Fibroblast of lung (primary cell): ENCODE measurements around the gene TEDDM1. TPM values are rescaled to one million over a fixed set of nuclear protein-coding genes. Genes with fewer than 3 reads are reported as not detected.

ENCODE experiments used
- DNase-seq, 2 donors: peaks; one replicate each; pipeline versions ENCODE4 v3.0.0 to v3.0.0-alpha.2; 2010; ENCODE audit warnings: low read depth in 2 of 2
- H2AFZ ChIP-seq: 2 replicates; pipeline ENCODE4 v1.5.1; 2012; ENCODE audit warnings: low read length, control low read depth, inconsistent platforms
- H3K27ac ChIP-seq: 2 replicates; pipeline ENCODE4 v1.5.1; 2011; ENCODE audit warnings: low read length, control low read depth; ENCODE audit not compliant: insufficient read depth
- H3K27me3 ChIP-seq: 2 replicates; pipeline ENCODE4 v1.5.1; 2011; ENCODE audit warnings: mild to moderate bottlenecking, low read length; ENCODE audit not compliant: control insufficient read depth, insufficient read depth
- H3K36me3 ChIP-seq: 2 replicates; pipeline ENCODE4 v1.5.1; 2011; ENCODE audit warnings: low read length; ENCODE audit not compliant: control insufficient read depth, insufficient read depth
- H3K4me1 ChIP-seq: 2 replicates; pipeline ENCODE4 v1.5.1; 2011; ENCODE audit warnings: low read length; ENCODE audit not compliant: control insufficient read depth, insufficient read depth; ENCODE audit errors: extremely low read depth
- H3K4me2 ChIP-seq: 2 replicates; pipeline ENCODE4 v1.5.1; 2011; ENCODE audit warnings: low read length, control low read depth; ENCODE audit not compliant: insufficient read depth; ENCODE audit errors: extremely low read depth
- H3K4me3 ChIP-seq, 4 experiments: fragments of 200-600 bp in 1 of 4; sonication (generic) in 1 of 4; replicated peaks in 1 of 4; 2 replicates each; pipeline ENCODE4 v1.5.1; 2011 to 2016; ENCODE audit warnings: low read length in 4 of 4, low read depth in 3 of 4, mild to moderate bottlenecking in 3 of 4, control low read depth in 2 of 4, inconsistent platforms in 1 of 4, mixed read lengths in 1 of 4; ENCODE audit not compliant: insufficient read depth in 1 of 4; ENCODE audit errors: control extremely low read depth in 1 of 4
- H3K79me2 ChIP-seq: 2 replicates; pipeline ENCODE4 v1.5.1; 2012; ENCODE audit warnings: mild to moderate bottlenecking, low read length, inconsistent platforms; ENCODE audit not compliant: control insufficient read depth, insufficient read depth
- H3K9ac ChIP-seq: 2 replicates; pipeline ENCODE4 v1.5.1; 2011; ENCODE audit warnings: mild to moderate bottlenecking, low read length, control low read depth; ENCODE audit not compliant: insufficient read depth
- H3K9me3 ChIP-seq: 2 replicates; pipeline ENCODE4 v1.5.1; 2012; ENCODE audit warnings: low read depth, low read length; ENCODE audit not compliant: control insufficient read depth, insufficient read depth
- H4K20me1 ChIP-seq: 2 replicates; pipeline ENCODE4 v1.5.1; 2011; ENCODE audit warnings: low read length; ENCODE audit not compliant: control insufficient read depth, insufficient read depth; ENCODE audit errors: extremely low read depth
- EZH2 ChIP-seq: IDR thresholded peaks from 2 replicates; pipeline ENCODE4 v1.5.1; 2012; ENCODE audit warnings: low read length, control low read depth, mild to moderate bottlenecking; ENCODE audit errors: missing control alignments
- polyA plus RNA-seq, 2 donors: library from polyadenylated mRNA; depleted of rRNA in 1 of 2; stranded (reverse) in 1 of 2; unstranded in 1 of 2; fragments of >200 nt; gene quantifications; 2 replicates each; pipeline ENCODE4 v1.2.1, GENCODE V29; 2011 to 2012; ENCODE audit warnings: missing spikeins in 1 of 2
- total RNA-seq: library from RNA; depleted of rRNA; stranded (reverse); fragments of >200 nt; gene quantifications from 2 replicates; pipeline ENCODE4 v1.2.1, GENCODE V29; 2014
- TF ChIP-seq, protein P1 (sequence below), 2 donors: IDR thresholded peaks in 1 of 2; conservative IDR thresholded peaks in 1 of 2; 1 replicate in 1 of 2; 2 replicates in 1 of 2; pipeline ENCODE4 v1.5.1; 2011 to 2012; ENCODE audit warnings: low read length in 2 of 2, control low read depth in 1 of 2, inconsistent platforms in 1 of 2, low read depth in 1 of 2, mild to moderate bottlenecking in 1 of 2

TEDDM1 gene
- total and polyA plus RNA-seq, 2 donors (not counting 1 experiment from before 2014, with no cell fraction given) = not detected

DNA sequence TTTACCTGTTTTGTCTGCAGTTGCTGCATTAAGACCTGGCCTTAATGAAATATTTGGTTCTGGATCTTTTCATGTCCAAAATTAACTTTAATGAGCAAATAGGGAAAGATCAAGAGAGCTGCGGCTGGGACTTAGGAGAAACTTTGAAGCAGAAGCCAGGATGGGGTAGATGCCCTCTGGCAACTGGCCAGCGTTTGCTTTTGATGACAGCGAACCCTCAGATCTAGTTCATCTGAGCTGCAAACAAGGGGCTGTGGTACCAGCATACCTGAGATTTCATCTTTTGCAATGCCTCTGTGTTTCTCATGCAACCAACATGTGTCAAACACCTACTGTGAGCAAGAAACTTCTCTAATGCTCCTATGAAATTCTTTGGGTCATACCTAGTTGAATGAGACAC lies 13.0 kb upstream of the TEDDM1 start:
- Histone ChIP-seq H3K27me3 (no peaks in the 10 kb centered on the region), H3K27ac (no peak overlapping the region), H3K4me3 (no peak overlapping the region), H3K9me3 (no peaks in the 10 kb centered on the region), H3K9ac (no peak overlapping the region), H3K36me3 (no peaks in the 10 kb centered on the region), H3K4me2 (no peak overlapping the region), H4K20me1 (no peaks in the 10 kb centered on the region), H3K4me1 (no peaks in the 10 kb centered on the region), H3K79me2 (no peaks in the 10 kb centered on the region), H2AFZ (no peak overlapping the region)
- TF ChIP-seq, protein P1, sequence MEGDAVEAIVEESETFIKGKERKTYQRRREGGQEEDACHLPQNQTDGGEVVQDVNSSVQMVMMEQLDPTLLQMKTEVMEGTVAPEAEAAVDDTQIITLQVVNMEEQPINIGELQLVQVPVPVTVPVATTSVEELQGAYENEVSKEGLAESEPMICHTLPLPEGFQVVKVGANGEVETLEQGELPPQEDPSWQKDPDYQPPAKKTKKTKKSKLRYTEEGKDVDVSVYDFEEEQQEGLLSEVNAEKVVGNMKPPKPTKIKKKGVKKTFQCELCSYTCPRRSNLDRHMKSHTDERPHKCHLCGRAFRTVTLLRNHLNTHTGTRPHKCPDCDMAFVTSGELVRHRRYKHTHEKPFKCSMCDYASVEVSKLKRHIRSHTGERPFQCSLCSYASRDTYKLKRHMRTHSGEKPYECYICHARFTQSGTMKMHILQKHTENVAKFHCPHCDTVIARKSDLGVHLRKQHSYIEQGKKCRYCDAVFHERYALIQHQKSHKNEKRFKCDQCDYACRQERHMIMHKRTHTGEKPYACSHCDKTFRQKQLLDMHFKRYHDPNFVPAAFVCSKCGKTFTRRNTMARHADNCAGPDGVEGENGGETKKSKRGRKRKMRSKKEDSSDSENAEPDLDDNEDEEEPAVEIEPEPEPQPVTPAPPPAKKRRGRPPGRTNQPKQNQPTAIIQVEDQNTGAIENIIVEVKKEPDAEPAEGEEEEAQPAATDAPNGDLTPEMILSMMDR (conservative IDR thresholded peaks at IDR 0.05 in 1 of 2, IDR thresholded peaks at IDR 0.05 in 1 of 2; ENCODE audit: low read depth in 1 of 2, low read length in 2 of 2) = no peak
- TF ChIP-seq EZH2 = no peak
- DNase-seq = no peak

DNA sequence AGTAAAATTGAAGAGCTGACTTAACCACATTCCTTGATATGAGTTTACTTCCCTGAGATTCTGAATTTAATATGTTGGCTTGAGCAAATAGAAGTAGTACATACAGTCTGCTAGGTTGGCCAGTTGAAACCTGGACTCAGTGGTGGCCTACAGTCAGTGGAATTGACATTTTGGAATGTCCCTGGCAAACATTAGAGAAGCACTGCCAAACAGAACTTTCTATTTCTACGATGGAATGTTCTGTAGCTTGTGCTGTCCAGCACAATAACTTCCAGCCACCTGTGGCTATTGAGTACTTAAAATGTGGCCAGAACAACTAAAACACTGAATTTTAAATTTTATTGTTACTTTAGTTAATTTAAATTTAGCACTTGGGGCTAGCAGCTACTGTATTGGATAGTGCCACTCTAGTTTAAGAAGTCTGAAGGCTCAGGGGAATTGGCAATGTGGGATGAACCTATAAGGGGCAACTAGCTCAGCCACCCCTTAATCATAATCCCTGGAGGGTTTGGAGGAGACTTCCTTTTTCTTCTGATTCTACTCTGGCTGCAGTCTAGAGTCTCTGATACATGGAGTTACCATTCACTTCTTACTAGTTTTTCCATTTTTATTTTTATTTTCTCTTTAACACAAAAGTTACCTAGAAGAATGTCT lies 10.3 kb upstream of the TEDDM1 start:
- no peak for TF ChIP-seq EZH2
- TF ChIP-seq, protein P1 (conservative IDR thresholded peaks at IDR 0.05 in 1 of 2, IDR thresholded peaks at IDR 0.05 in 1 of 2; ENCODE audit: low read depth in 1 of 2, low read length in 2 of 2) = no peak
- Histone ChIP-seq H3K4me3 (no peak overlapping the region), H3K36me3 (no peaks in the 10 kb centered on the region), H4K20me1 (no peaks in the 10 kb centered on the region), H3K4me2 (no peak overlapping the region), H3K27me3 (no peaks in the 10 kb centered on the region), H3K9me3 (no peaks in the 10 kb centered on the region), H2AFZ (no peak overlapping the region), H3K79me2 (no peaks in the 10 kb centered on the region), H3K4me1 (no peaks in the 10 kb centered on the region), H3K27ac (no peak overlapping the region), H3K9ac (no peak overlapping the region)
- no peak for DNase-seq

DNA sequence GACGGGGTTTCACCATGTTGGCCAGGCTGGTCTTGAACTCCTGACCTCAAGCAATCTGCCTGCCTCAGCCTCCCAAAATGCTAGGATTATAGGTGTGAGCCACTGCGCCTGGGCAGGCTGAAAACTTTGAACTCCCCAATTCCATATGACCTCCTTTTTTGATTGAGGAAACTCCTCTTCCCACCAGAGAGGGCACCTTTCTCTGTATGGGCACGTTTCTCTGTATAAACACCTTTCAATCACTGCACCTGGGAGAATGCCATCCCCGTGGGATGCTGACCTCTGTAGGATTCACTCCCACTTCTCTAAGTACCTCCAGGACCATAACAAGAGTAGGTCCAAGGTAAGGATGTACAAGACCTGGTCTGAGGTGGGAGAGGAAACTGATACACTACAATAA lies 9.7 kb upstream of the TEDDM1 start:
- no peak for DNase-seq
- Histone ChIP-seq H3K4me2 (no peak overlapping the region), H3K79me2 (no peaks in the 10 kb centered on the region), H3K36me3 (no peaks in the 10 kb centered on the region), H3K4me1 (no peaks in the 10 kb centered on the region), H3K27ac (no peak overlapping the region), H3K4me3 (no peak overlapping the region), H4K20me1 (no peaks in the 10 kb centered on the region), H3K9ac (no peak overlapping the region), H2AFZ (no peak overlapping the region), H3K9me3 (no peaks in the 10 kb centered on the region), H3K27me3 (no peaks in the 10 kb centered on the region)
- TF ChIP-seq EZH2 = no peak
- TF ChIP-seq, protein P1 (conservative IDR thresholded peaks at IDR 0.05 in 1 of 2, IDR thresholded peaks at IDR 0.05 in 1 of 2; ENCODE audit: low read depth in 1 of 2, low read length in 2 of 2) = no peak
